HEK293T (cell line): ENCODE results near the gene THSD4.

Experiments
- BHLHE40 ChIP-seq: fragments of 450-650 bp; IDR thresholded peaks from 2 replicates; pipeline ENCODE4 v1.6.1; 2016; ENCODE audit warnings: mild to moderate bottlenecking, moderate library complexity, borderline replicate concordance
- FOXK2 ChIP-seq: fragments of 450-650 bp; IDR thresholded peaks from 2 replicates; pipeline ENCODE4 v1.6.1; 2016; ENCODE audit warnings: mild to moderate bottlenecking
- NFRKB ChIP-seq: fragments of 450-650 bp; IDR thresholded peaks from 2 replicates; pipeline ENCODE4 v1.6.1; 2016; ENCODE audit warnings: mild to moderate bottlenecking, moderate library complexity

DNA sequence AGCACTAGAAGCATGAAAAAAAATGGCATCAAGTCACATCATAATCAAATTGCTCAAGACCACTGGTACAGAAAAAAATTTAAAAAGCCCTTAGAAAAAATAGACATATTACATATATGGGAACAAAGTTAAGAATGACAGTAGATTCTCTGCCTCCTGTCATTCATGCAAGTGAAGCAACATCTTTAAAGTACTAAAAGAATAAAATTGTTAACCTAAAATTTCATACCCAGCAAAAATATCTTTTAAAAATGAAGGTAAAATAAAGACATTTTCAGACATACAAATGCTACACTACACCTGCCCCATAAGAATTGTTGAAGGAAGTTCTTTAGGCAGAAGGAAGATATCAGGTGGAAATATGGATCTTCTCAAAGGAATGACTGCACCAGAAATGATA is 55.9 kb downstream of the THSD4 start:
- TF ChIP-seq NFRKB (no peak), FOXK2 (no peak), BHLHE40 (no peak)
